ENCODE data around the gene FAM50A. TPM values are rescaled to one million over a fixed set of nuclear protein-coding genes. Genes with fewer than 3 reads are reported as not detected.

The FAM50A gene
- total and polyA plus RNA-seq, 3 donors from 2014 or later = 29.6 to 38.5 (median 38.4) TPM

DNA sequence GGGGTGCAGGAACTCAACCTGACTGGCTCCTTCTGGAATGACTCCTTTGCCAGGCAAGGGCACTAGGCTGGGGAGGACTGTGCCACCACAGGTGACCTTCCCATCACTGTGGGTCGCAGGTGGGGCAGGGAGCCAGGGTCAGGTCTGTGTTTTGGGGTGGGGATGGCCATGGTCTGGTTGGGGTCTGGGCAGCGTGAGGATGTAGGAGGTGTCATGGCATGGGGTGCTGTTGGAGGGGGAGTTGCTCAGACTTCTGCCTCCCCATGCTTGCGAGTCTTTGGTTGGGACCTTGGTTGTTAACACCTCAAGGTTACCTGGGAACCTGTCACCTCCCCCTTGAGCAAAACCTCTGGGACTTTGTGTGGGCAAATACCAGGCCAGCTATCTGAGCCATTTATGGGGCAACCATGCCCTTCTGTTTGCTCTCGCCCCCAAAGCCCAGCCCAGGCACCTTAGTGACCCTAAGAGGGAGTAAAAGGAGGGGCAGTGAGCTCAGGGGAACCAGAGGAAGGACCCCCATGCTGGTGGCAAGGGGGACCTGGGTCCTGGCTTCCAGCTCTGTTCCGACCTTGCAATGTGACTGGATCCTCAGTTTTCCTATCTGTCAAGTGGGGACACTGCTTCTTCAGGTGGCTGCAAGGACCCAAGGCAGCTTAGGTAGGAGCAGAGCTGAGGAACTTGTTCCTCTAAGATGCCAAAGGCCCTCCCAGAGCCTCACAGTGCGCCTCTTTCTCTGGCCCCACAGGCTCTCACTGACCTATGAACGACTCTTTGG is 9.4 kb upstream of the FAM50A start:
- 89 to 100% methylated on average over 2 to 7 of the region's 7 CpGs for WGBS, 2 donors
- no peaks in the 10 kb centered on the region for H3K9me3 ChIP-seq
- intact Hi-C loops (cut with DNase I; ENCODE audit: low total_unique reads) = no loop called here
- TF ChIP-seq, protein P1, sequence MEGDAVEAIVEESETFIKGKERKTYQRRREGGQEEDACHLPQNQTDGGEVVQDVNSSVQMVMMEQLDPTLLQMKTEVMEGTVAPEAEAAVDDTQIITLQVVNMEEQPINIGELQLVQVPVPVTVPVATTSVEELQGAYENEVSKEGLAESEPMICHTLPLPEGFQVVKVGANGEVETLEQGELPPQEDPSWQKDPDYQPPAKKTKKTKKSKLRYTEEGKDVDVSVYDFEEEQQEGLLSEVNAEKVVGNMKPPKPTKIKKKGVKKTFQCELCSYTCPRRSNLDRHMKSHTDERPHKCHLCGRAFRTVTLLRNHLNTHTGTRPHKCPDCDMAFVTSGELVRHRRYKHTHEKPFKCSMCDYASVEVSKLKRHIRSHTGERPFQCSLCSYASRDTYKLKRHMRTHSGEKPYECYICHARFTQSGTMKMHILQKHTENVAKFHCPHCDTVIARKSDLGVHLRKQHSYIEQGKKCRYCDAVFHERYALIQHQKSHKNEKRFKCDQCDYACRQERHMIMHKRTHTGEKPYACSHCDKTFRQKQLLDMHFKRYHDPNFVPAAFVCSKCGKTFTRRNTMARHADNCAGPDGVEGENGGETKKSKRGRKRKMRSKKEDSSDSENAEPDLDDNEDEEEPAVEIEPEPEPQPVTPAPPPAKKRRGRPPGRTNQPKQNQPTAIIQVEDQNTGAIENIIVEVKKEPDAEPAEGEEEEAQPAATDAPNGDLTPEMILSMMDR (IDR thresholded peaks at IDR 0.05) = no peak
- TF ChIP-seq POLR2A (IDR thresholded peaks at IDR 0.05) = no peak
- H3K27me3 ChIP-seq = no peaks in the 10 kb centered on the region
- no peaks in the 10 kb centered on the region for H3K36me3 ChIP-seq (ENCODE audit: low read depth, missing control alignments)
- no peak overlapping the region for H3K27ac ChIP-seq
- DNase-seq = no peak
- H3K4me1 ChIP-seq = no peaks in the 10 kb centered on the region
- no peak overlapping the region for H3K4me3 ChIP-seq

DNA sequence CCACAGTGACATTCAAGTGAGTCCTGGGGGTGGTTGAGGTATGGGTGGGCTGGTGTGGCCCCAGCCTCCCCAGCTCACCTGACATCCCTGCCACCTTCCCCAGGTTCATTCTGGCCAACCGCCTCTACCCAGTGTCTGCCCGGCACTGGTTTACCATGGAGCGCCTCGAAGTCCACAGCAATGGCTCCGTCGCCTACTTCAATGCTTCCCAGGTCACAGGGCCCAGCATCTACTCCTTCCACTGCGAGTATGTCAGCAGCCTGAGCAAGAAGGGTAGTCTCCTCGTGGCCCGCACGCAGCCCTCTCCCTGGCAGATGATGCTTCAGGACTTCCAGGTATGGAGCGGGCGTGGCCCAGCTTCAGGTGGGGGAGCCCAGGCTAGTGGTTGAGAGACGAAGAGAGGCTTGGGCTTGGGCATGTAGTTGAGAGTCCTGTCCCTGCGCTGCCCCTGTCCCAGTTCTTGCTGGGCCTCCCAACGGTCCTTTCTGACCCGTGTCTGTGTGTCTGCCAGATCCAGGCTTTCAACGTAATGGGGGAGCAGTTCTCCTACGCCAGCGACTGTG is 8.7 kb upstream of the FAM50A start:
- 91 to 97% methylated on average over 9 to 15 of the region's 19 CpGs for WGBS, 2 donors
- H3K27me3 ChIP-seq = no peaks in the 10 kb centered on the region
- H3K36me3 ChIP-seq (ENCODE audit: low read depth, missing control alignments) = no peaks in the 10 kb centered on the region
- intact Hi-C loops (cut with DNase I; ENCODE audit: low total_unique reads) = no loop called here
- TF ChIP-seq, protein P1 (IDR thresholded peaks at IDR 0.05) = no peak
- no peak for TF ChIP-seq POLR2A (IDR thresholded peaks at IDR 0.05)
- H3K27ac ChIP-seq = no peak overlapping the region
- no peaks in the 10 kb centered on the region for H3K9me3 ChIP-seq
- no peak for DNase-seq
- no peaks in the 10 kb centered on the region for H3K4me1 ChIP-seq
- H3K4me3 ChIP-seq = no peak overlapping the region

DNA sequence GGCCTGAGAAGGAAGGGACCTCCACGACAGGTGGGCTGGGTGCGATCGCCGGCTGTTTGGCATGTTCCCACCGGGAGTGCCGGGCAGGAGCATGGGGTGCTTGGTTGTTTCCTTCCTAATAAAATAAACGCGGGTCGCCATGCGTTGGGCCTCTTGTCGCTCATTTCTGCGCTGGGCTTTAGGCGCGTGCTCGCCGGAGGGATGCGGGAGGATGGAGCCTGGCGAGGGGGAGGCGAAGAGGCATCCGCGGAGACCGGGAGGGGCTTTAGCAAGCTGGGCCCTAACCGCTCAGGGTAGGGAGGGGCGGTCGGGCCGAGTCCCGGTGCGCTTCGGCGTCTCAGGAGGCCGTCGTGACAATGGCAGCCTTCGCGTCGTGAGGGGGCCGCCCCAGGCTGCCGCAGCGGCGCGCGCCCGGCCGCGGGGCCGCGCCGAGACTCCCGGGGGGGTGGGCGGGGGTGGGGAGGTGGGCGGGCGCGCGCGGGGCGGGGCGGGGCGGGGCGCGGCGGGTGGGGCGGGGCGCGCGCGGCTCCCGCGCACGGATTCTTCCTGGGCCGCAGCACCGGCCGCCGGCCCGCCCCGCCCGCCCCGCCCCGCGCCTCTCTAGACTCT is 7.5 kb upstream of the FAM50A start:
- DNase-seq = no peak
- Histone ChIP-seq H3K27me3 (no peaks in the 10 kb centered on the region), H3K4me3 (peak overlapping the region in 1 of 2 donors; percentile 61), H3K4me1 (no peaks in the 10 kb centered on the region), H3K9me3 (no peaks in the 10 kb centered on the region), H3K27ac (peak overlapping the region; percentile 59 to 88), H3K36me3 (ENCODE audit: low read depth, missing control alignments) (no peaks in the 10 kb centered on the region)
- TF ChIP-seq, protein P1 (IDR thresholded peaks at IDR 0.05) = no peak
- no peak for TF ChIP-seq POLR2A (IDR thresholded peaks at IDR 0.05)
- intact Hi-C loops (cut with DNase I; ENCODE audit: low total_unique reads) = no loop called here
- WGBS, 2 donors = 1% methylated on average over 14 of the region's 78 CpGs; no CpG with 5 or more reads in 1 of the 2 donors

DNA sequence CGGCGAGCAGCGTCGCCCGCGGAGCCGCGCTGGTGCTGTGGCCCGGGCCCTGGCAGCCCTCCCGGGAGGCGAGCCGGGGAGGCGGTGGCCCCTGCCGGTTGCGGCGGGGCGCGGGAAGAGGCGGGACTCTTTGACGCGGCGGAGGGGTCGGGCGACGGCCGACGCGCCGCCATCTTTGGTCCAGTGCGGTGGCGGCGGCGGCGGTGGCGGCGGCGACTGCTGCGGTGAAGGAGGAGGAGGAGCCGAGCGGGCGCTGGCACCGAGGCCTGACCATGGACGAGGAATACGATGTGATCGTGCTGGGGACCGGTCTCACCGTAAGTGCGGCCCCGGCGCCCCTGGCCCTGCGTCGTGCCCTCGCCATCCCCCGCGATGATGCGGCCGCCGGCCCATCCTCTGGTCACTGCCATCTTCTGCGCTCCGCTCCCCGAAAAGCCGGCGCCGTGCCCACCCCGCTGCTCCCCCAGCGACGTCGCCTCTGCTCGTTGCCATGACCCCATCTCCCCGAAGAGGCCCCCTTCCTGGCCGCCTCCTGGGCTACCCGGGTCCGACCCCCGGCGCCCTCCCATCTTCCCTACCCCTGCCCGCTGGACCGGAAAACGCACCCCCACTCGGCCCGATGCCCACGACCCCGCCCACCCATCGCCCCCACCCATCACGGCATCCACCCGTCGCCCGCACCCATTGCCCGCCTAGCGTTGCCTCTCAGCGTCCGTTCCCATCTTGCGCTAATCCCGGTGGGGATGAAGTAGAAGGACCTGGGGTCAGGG is 6.8 kb upstream of the FAM50A start, which contains the start of gene GDI1:
GDI1 (plus strand) TSS at position 172 of the 770 bp plus-strand sequence; CDS start at position 273, 101 bp downstream.
- WGBS, 2 donors = 0% methylated on average over 2 to 15 of the region's 93 CpGs
- no peaks in the 10 kb centered on the region for H3K9me3 ChIP-seq
- no peak for DNase-seq
- TF ChIP-seq, protein P1 (IDR thresholded peaks at IDR 0.05) = no peak
- no peak for TF ChIP-seq POLR2A (IDR thresholded peaks at IDR 0.05)
- H3K4me3 ChIP-seq = peak within 1 kb of the TSS; percentile 61 to 74
- H3K4me1 ChIP-seq = no peaks in the 10 kb centered on the region
- H3K27ac ChIP-seq = peak within 1 kb of the TSS; percentile 83 to 88
- intact Hi-C loops (cut with DNase I; ENCODE audit: low total_unique reads) = no loop called here
- no peaks in the 10 kb centered on the region for H3K27me3 ChIP-seq
- no peaks in the 10 kb centered on the region for H3K36me3 ChIP-seq (ENCODE audit: low read depth, missing control alignments)
